ENCODE results near the gene XYLT1. TPM values are rescaled to one million over a fixed set of nuclear protein-coding genes. Genes with fewer than 3 reads are reported as not detected.

XYLT1 gene
- total RNA-seq, 3 donors from 2014 or later (not counting 1 experiment from before 2014, with no cell fraction given): 40.9 to 55.5 (median 43.8) TPM

DNA sequence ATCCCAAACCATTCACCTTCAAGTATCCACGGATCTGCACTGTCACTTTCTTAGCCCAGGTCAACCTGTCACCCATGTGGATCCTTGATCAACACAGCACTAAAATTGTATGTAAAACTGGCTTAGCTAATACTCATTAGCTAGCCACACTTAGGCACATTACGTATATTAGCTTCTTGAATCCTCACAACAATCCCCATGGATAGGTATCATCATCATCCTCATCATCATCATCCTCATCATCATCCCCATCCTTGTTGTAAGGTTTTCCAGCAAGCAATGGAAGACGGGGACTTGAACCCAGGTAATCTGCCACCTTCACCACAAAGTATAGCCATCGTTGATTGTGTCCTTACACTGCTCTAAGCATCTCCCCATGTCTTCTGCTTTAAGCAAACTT is 184.3 kb downstream of the XYLT1 start:
- H3K36me3 Mint-ChIP-seq: no peaks in the 10 kb centered on the region
- no peak for ATAC-seq
- H3K27me3 Mint-ChIP-seq (ENCODE audit: low read depth in 2 of 2): no peaks in the 10 kb centered on the region
- no peak overlapping the region for H3K4me3 Mint-ChIP-seq
- H3K4me1 Mint-ChIP-seq: peaks cover 43% of the 10 kb centered on the region in 2 donors
- WGBS (ENCODE audit: insufficient coverage): 92% methylated on average over 3 of the region's 4 CpGs
- Histone ChIP-seq H3K4me3 (ENCODE audit: low read length) (no peak overlapping the region), H3K4me1 (ENCODE audit: control insufficient read depth, insufficient read depth, low read length) (peaks cover 15% of the 10 kb centered on the region), H3K9me3 (ENCODE audit: control insufficient read depth, insufficient read depth, low read length) (no peaks in the 10 kb centered on the region), H3K36me3 (ENCODE audit: control insufficient read depth, insufficient read depth, low read length) (no peaks in the 10 kb centered on the region), H3K27ac (ENCODE audit: low read length) (no peak overlapping the region), H3K27me3 (ENCODE audit: control insufficient read depth, insufficient read depth, low read length) (no peaks in the 10 kb centered on the region)
- no peaks in the 10 kb centered on the region for H3K9me3 Mint-ChIP-seq
- TF ChIP-seq, protein P1, sequence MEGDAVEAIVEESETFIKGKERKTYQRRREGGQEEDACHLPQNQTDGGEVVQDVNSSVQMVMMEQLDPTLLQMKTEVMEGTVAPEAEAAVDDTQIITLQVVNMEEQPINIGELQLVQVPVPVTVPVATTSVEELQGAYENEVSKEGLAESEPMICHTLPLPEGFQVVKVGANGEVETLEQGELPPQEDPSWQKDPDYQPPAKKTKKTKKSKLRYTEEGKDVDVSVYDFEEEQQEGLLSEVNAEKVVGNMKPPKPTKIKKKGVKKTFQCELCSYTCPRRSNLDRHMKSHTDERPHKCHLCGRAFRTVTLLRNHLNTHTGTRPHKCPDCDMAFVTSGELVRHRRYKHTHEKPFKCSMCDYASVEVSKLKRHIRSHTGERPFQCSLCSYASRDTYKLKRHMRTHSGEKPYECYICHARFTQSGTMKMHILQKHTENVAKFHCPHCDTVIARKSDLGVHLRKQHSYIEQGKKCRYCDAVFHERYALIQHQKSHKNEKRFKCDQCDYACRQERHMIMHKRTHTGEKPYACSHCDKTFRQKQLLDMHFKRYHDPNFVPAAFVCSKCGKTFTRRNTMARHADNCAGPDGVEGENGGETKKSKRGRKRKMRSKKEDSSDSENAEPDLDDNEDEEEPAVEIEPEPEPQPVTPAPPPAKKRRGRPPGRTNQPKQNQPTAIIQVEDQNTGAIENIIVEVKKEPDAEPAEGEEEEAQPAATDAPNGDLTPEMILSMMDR (IDR thresholded peaks at IDR 0.05): no peak
- DNase-seq: no peak
- intact Hi-C loops (cut with micrococcal nuclease): no loop called here
- no peak overlapping the region for H3K27ac Mint-ChIP-seq

DNA sequence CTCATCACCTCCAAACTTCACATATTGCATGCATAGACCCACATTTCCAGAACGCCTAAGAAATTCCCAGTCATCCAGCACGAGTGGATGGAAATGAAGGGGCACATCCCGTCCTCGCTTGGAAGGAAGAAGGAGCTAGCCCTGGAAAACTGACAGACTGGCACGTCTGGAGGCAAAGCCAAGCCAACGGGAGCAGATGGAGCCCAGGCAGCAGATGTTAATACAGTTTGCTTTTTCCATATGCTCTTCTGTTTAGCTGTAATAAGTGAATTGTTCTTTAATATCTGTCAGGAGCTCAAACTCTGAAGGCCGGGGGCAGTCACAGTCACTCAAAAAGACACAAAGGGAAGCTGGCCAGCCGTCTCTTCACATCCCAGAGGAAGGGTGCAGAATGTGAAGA is 187.7 kb downstream of the XYLT1 start:
- Histone ChIP-seq H3K9me3 (ENCODE audit: control insufficient read depth, insufficient read depth, low read length) (no peaks in the 10 kb centered on the region), H3K27me3 (ENCODE audit: control insufficient read depth, insufficient read depth, low read length) (no peaks in the 10 kb centered on the region), H3K27ac (ENCODE audit: low read length) (no peak overlapping the region), H3K4me3 (ENCODE audit: low read length) (no peak overlapping the region), H3K4me1 (ENCODE audit: control insufficient read depth, insufficient read depth, low read length) (peaks cover 23% of the 10 kb centered on the region), H3K36me3 (ENCODE audit: control insufficient read depth, insufficient read depth, low read length) (no peaks in the 10 kb centered on the region)
- peaks cover 55 to 60% of the 10 kb centered on the region in 2 donors for H3K4me1 Mint-ChIP-seq
- intact Hi-C loops (cut with micrococcal nuclease): no loop called here
- no peak for DNase-seq
- H3K4me3 Mint-ChIP-seq: no peak overlapping the region
- 98% methylated on average over 8 of the region's 8 CpGs for whole genome bisulfite sequencing (ENCODE audit: insufficient coverage)
- no peak overlapping the region for H3K27ac Mint-ChIP-seq
- TF ChIP-seq, protein P1 (IDR thresholded peaks at IDR 0.05): no peak
- H3K9me3 Mint-ChIP-seq: no peaks in the 10 kb centered on the region
- H3K27me3 Mint-ChIP-seq (ENCODE audit: low read depth in 2 of 2): no peaks in the 10 kb centered on the region
- ATAC-seq: no peak
- H3K36me3 Mint-ChIP-seq: no peaks in the 10 kb centered on the region

DNA sequence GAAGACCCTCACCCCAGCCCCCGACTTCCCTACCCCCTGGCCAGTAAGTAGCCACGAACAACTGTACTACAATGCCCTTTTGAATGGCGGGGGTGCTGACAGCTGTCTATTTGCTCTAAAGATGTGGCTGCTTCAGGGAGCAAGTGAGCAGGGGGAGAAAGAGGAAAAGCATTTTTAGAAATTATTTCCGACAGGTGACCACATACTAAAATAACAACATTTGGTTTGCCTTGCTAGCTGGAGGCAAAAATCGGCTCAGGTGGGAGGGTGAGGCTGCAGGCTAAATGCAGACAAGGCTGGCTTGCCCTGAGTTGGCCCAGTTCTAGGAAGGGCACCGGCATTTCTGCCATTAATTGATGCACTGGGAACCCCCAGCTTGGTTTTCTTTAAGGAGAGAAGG is 188.5 kb downstream of the XYLT1 start:
- TF ChIP-seq, protein P1 (IDR thresholded peaks at IDR 0.05): no peak
- H3K9me3 Mint-ChIP-seq: no peaks in the 10 kb centered on the region
- no peaks in the 10 kb centered on the region for H3K36me3 Mint-ChIP-seq
- ATAC-seq (no peak), DNase-seq (no peak)
- intact Hi-C loops (cut with micrococcal nuclease): no loop called here
- no peaks in the 10 kb centered on the region for H3K27me3 Mint-ChIP-seq (ENCODE audit: low read depth in 2 of 2)
- no peaks in the 10 kb centered on the region for H3K27me3 ChIP-seq (ENCODE audit: control insufficient read depth, insufficient read depth, low read length)
- H3K4me3 Mint-ChIP-seq: no peak overlapping the region
- peaks cover 26% of the 10 kb centered on the region for H3K4me1 ChIP-seq (ENCODE audit: control insufficient read depth, insufficient read depth, low read length)
- WGBS (ENCODE audit: insufficient coverage): 7% methylated on average over 4 of the region's 6 CpGs
- no peak overlapping the region for H3K4me3 ChIP-seq (ENCODE audit: low read length)
- no peak overlapping the region for H3K27ac ChIP-seq (ENCODE audit: low read length)
- H3K36me3 ChIP-seq (ENCODE audit: control insufficient read depth, insufficient read depth, low read length): no peaks in the 10 kb centered on the region
- H3K4me1 Mint-ChIP-seq: peaks cover 51 to 60% of the 10 kb centered on the region in 2 donors
- no peaks in the 10 kb centered on the region for H3K9me3 ChIP-seq (ENCODE audit: control insufficient read depth, insufficient read depth, low read length)
- H3K27ac Mint-ChIP-seq: no peak overlapping the region

DNA sequence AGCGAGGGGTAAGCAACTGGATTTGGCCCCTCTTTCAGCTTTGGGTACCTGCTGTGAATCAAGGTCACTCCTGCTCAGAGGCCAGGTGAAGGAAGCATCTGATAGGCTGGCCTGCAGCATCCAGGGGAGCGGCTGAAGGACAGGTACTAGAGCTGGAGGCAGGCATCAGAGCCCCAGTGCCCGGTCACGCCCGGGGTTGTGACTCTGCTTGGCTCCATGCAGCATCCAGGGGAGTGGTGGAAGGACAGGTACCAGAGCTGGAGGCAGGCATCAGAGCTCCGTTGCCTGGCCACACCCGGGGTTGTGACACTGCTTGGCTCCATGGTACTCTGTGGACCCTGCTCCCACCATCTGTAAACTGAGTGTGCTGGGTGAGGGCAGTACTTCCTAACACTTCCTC is 189.7 kb downstream of the XYLT1 start:
- peaks cover 55 to 57% of the 10 kb centered on the region in 2 donors for H3K4me1 Mint-ChIP-seq
- H3K27ac Mint-ChIP-seq: no peak overlapping the region
- Histone ChIP-seq H3K27ac (ENCODE audit: low read length) (no peak overlapping the region), H3K4me1 (ENCODE audit: control insufficient read depth, insufficient read depth, low read length) (peaks cover 26% of the 10 kb centered on the region), H3K9me3 (ENCODE audit: control insufficient read depth, insufficient read depth, low read length) (no peaks in the 10 kb centered on the region), H3K4me3 (ENCODE audit: low read length) (no peak overlapping the region), H3K27me3 (ENCODE audit: control insufficient read depth, insufficient read depth, low read length) (no peaks in the 10 kb centered on the region), H3K36me3 (ENCODE audit: control insufficient read depth, insufficient read depth, low read length) (no peaks in the 10 kb centered on the region)
- no peak overlapping the region for H3K4me3 Mint-ChIP-seq
- no peaks in the 10 kb centered on the region for H3K27me3 Mint-ChIP-seq (ENCODE audit: low read depth in 2 of 2)
- WGBS (ENCODE audit: insufficient coverage): 98% methylated on average over 7 of the region's 7 CpGs
- H3K36me3 Mint-ChIP-seq: no peaks in the 10 kb centered on the region
- intact Hi-C loops (cut with micrococcal nuclease): no loop called here
- no peaks in the 10 kb centered on the region for H3K9me3 Mint-ChIP-seq
- DNase-seq: no peak
- TF ChIP-seq, protein P1 (IDR thresholded peaks at IDR 0.05): no peak
- ATAC-seq: no peak

Data from natural killer cell (primary cell).